H1 (cell line): Measurements from ENCODE around the gene LHB. TPM values are rescaled to one million over a fixed set of nuclear protein-coding genes. Genes with fewer than 3 reads are reported as not detected.

ENCODE experiments used
- CTCF ChIA-PET: fragments of 300-600 bp; sonication (Branson Sonifier 250); formaldehyde crosslinking; loops from one replicate; lab custom pipeline; 2021; ENCODE audit not compliant: partially characterized antibody; lab: Charles Lee
- POLR2A ChIA-PET: fragments of 300-600 bp; sonication (Branson Sonifier 250); formaldehyde crosslinking; loops from one replicate; lab custom pipeline; 2021; ENCODE audit warnings: inconsistent platforms; ENCODE audit not compliant: partially characterized antibody; lab: Charles Lee
- DNase-seq, 2 experiments: peaks; one replicate each; pipeline versions ENCODE4 v3.0.0 to v3.0.0-alpha.2; 2010 to 2022; ENCODE audit warnings: low spot score in 2 of 2, low read depth in 1 of 2, mixed read lengths in 1 of 2
- FAIRE-seq: peaks from 2 replicates; lab custom pipeline; 2011; peaks lifted over from hg19 to GRCh38; lab: Jason Lieb, UNC
- H2AFZ ChIP-seq: 2 replicates; pipeline ENCODE4 v1.8.1; 2012; ENCODE audit warnings: low read length, inconsistent platforms
- H2AK5ac ChIP-seq: 2 replicates; pipeline ENCODE4 v1.6.1; 2013; ENCODE audit warnings: low read depth, low read length
- H2BK120ac ChIP-seq: replicated peaks from 2 replicates; pipeline ENCODE3; 2013; ENCODE audit warnings: low read depth, low read length, inconsistent platforms
- H2BK12ac ChIP-seq: 2 replicates; pipeline ENCODE4 v1.6.1; 2013; ENCODE audit warnings: low read depth, low read length
- H2BK15ac ChIP-seq: 2 replicates; pipeline ENCODE4 v1.6.1; 2013; ENCODE audit warnings: low read length
- H2BK20ac ChIP-seq: 2 replicates; pipeline ENCODE4 v1.6.1; 2013; ENCODE audit warnings: low read length
- H2BK5ac ChIP-seq: 2 replicates; pipeline ENCODE4 v1.6.1; 2013; ENCODE audit warnings: low read depth, low read length
- H3K14ac ChIP-seq: 2 replicates; pipeline ENCODE4 v1.6.1; 2013; ENCODE audit warnings: inconsistent platforms; ENCODE audit not compliant: insufficient read length
- H3K18ac ChIP-seq: 2 replicates; pipeline ENCODE4 v1.6.1; 2013; ENCODE audit warnings: low read length; ENCODE audit errors: extremely low read depth
- H3K23ac ChIP-seq: 2 replicates; pipeline ENCODE4 v1.6.1; 2013; ENCODE audit warnings: inconsistent platforms; ENCODE audit not compliant: insufficient read length
- H3K23me2 ChIP-seq: 2 replicates; pipeline ENCODE4 v1.6.1; 2013; ENCODE audit warnings: low read depth, low read length
- H3K27ac ChIP-seq: 2 replicates; pipeline ENCODE4 v1.6.1; 2011; ENCODE audit warnings: low read depth, low read length, inconsistent platforms
- H3K27me3 ChIP-seq, 4 experiments: replicated peaks in 1 of 4; 1 replicate in 1 of 4; 2 replicates in 3 of 4; pipeline versions ENCODE4 v1.6.1 to v1.8.1; 2011 to 2013; ENCODE audit warnings: low read length in 3 of 4, mild to moderate bottlenecking in 3 of 4, inconsistent platforms in 2 of 4, mixed read lengths in 2 of 4, moderate library complexity in 1 of 4; ENCODE audit not compliant: control insufficient read depth in 3 of 4, insufficient read depth in 3 of 4; ENCODE audit errors: extremely low read depth in 1 of 4
- H3K36me3 ChIP-seq, 4 experiments: 2 replicates each; pipeline versions ENCODE4 v1.6.1 to v1.8.1; 2011 to 2013; ENCODE audit warnings: mild to moderate bottlenecking in 4 of 4, low read length in 3 of 4, moderate library complexity in 2 of 4, control low read depth in 1 of 4, inconsistent platforms in 1 of 4; ENCODE audit not compliant: insufficient read depth in 4 of 4, control insufficient read depth in 2 of 4
- H3K4ac ChIP-seq: replicated peaks from 2 replicates; pipeline ENCODE3; 2013; ENCODE audit warnings: low read length, low read depth, mixed read lengths, inconsistent platforms; ENCODE audit not compliant: insufficient read length
- H3K4me1 ChIP-seq, 4 experiments: replicated peaks in 1 of 4; 1 replicate in 1 of 4; 2 replicates in 3 of 4; pipeline versions ENCODE4 v1.6.1 to v1.8.1; 2011 to 2013; ENCODE audit warnings: low read length in 3 of 4, inconsistent platforms in 2 of 4, mixed read lengths in 1 of 4; ENCODE audit not compliant: insufficient read depth in 4 of 4, control insufficient read depth in 3 of 4
- H3K4me2 ChIP-seq, 2 experiments: 2 replicates each; pipeline versions ENCODE4 v1.6.1 to v1.8.1; 2011 to 2013; ENCODE audit warnings: low read depth in 2 of 2, low read length in 2 of 2, control low read depth in 1 of 2, inconsistent platforms in 1 of 2, mild to moderate bottlenecking in 1 of 2; ENCODE audit not compliant: insufficient read depth in 1 of 2
- H3K4me3 ChIP-seq, 4 experiments: fragments of 200-600, 300-600 bp in 1 of 4; sonication (generic), shearing (Covaris generic), sonication (Bioruptor Twin) in 1 of 4; 2 replicates each; pipeline versions ENCODE4 v1.5.1 to v1.8.1; 2011 to 2016; ENCODE audit warnings: low read length in 4 of 4, low read depth in 3 of 4, control low read depth in 2 of 4, inconsistent platforms in 2 of 4, mild to moderate bottlenecking in 2 of 4, mixed read lengths in 1 of 4, moderate library complexity in 1 of 4; ENCODE audit not compliant: insufficient read depth in 2 of 4; ENCODE audit errors: extremely low read depth in 1 of 4
- H3K56ac ChIP-seq: replicated peaks from 2 replicates; pipeline ENCODE3; 2013; ENCODE audit warnings: low read depth, mild to moderate bottlenecking, mixed read lengths, low read length, inconsistent platforms; ENCODE audit not compliant: insufficient read length
- H3K79me1 ChIP-seq: 2 replicates; pipeline ENCODE4 v1.6.1; 2013; ENCODE audit warnings: low read depth, low read length, control low read depth
- H3K79me2 ChIP-seq, 2 experiments: 2 replicates each; pipeline versions ENCODE4 v1.6.1 to v1.8.1; 2012 to 2013; ENCODE audit warnings: low read length in 2 of 2, mild to moderate bottlenecking in 2 of 2, inconsistent platforms in 1 of 2; ENCODE audit not compliant: insufficient read depth in 2 of 2, control insufficient read depth in 1 of 2
- H3K9ac ChIP-seq, 4 experiments: replicated peaks in 1 of 4; 1 replicate in 1 of 4; 2 replicates in 3 of 4; pipeline versions ENCODE4 v1.6.1 to v1.8.1; 2011 to 2013; ENCODE audit warnings: low read depth in 3 of 4, low read length in 3 of 4, control low read depth in 2 of 4, mild to moderate bottlenecking in 2 of 4, moderate library complexity in 2 of 4, inconsistent platforms in 1 of 4; ENCODE audit errors: extremely low read depth in 1 of 4
- H3K9me3 ChIP-seq, 2 experiments: 2 replicates each; pipeline versions ENCODE4 v1.6.1 to v1.8.1; 2012 to 2013; ENCODE audit warnings: mild to moderate bottlenecking in 2 of 2, moderate library complexity in 2 of 2, control low read depth in 1 of 2, inconsistent platforms in 1 of 2, low read depth in 1 of 2, low read length in 1 of 2, mixed read lengths in 1 of 2; ENCODE audit not compliant: insufficient read depth in 2 of 2
- H4K20me1 ChIP-seq, 2 experiments: replicated peaks in 1 of 2; 2 replicates each; pipeline versions ENCODE3 to v1.8.1; 2011 to 2013; ENCODE audit warnings: inconsistent platforms in 2 of 2, low read length in 2 of 2, mild to moderate bottlenecking in 1 of 2; ENCODE audit not compliant: insufficient read depth in 2 of 2, control insufficient read depth in 1 of 2
- H4K5ac ChIP-seq: 2 replicates; pipeline ENCODE4 v1.6.1; 2013; ENCODE audit warnings: low read length, low read depth, mixed read lengths, inconsistent platforms; ENCODE audit not compliant: insufficient read length
- H4K8ac ChIP-seq: 2 replicates; pipeline ENCODE4 v1.8.0; 2013; ENCODE audit warnings: mild to moderate bottlenecking, moderate library complexity, low read length, inconsistent platforms; ENCODE audit not compliant: insufficient read depth; ENCODE audit errors: extremely low read depth
- H4K91ac ChIP-seq: replicated peaks from 2 replicates; pipeline ENCODE3; 2013; ENCODE audit warnings: low read length, mixed read lengths, inconsistent platforms; ENCODE audit not compliant: insufficient read length
- BCL11A ChIP-seq, 2 experiments: IDR thresholded peaks; one replicate each; pipeline ENCODE4 v1.6.1; 2011; ENCODE audit warnings: low read depth in 2 of 2, low read length in 2 of 2, mild to moderate bottlenecking in 2 of 2
- CBX8 ChIP-seq: fragments of 300-800, 300-1000 bp; sonication (generic); IDR thresholded peaks from 2 replicates; pipeline ENCODE4 v1.7.1; 2016; ENCODE audit warnings: low read depth, low read length, borderline replicate concordance
- CHD1 ChIP-seq: IDR thresholded peaks from 2 replicates; pipeline ENCODE4 v1.6.1; 2012; ENCODE audit warnings: low read depth, low read length, improper control_type of control experiment
- E2F6 ChIP-seq: IDR thresholded peaks from 2 replicates; pipeline ENCODE4 v1.6.1; 2012; ENCODE audit warnings: inconsistent platforms
- EGR1 ChIP-seq: IDR thresholded peaks from 2 replicates; pipeline ENCODE4 v1.6.1; 2011; ENCODE audit warnings: low read depth, low read length, borderline replicate concordance
- EZH2 ChIP-seq: fragments of 200-600 bp; sonication (generic); IDR thresholded peaks from 2 replicates; pipeline ENCODE4 v1.7.1; 2012; ENCODE audit warnings: low read depth, mild to moderate bottlenecking, moderate library complexity, low read length, inconsistent platforms; ENCODE audit not compliant: severe bottlenecking
- JUND ChIP-seq: IDR thresholded peaks from 2 replicates; pipeline ENCODE4 v1.6.1; 2011; ENCODE audit warnings: mild to moderate bottlenecking, improper control_type of control experiment, low read length
- MAFK ChIP-seq: IDR thresholded peaks from 2 replicates; pipeline ENCODE4 v1.6.1; 2012; ENCODE audit warnings: low read depth, mild to moderate bottlenecking, improper control_type of control experiment, low read length
- ZNF274 ChIP-seq: IDR thresholded peaks from 2 replicates; pipeline ENCODE4 v1.7.0; 2012; ENCODE audit warnings: low read length, borderline replicate concordance; ENCODE audit errors: extremely low read depth
- WGBS, 2 experiments: shearing (Covaris generic) in 1 of 2; methylation state at CpG; one replicate each; pipeline versions ENCODE4 v1.1.6 to v1.1.7; 2013 to 2015; ENCODE audit warnings: low lambda C conversion rate in 2 of 2, mixed read lengths in 2 of 2, inconsistent platforms in 1 of 2, low coverage in 1 of 2, missing lambda C conversion rate in 1 of 2; ENCODE audit not compliant: insufficient replicate concordance in 2 of 2, insufficient coverage in 1 of 2, insufficient read length in 1 of 2; ENCODE audit errors: extremely low coverage in 1 of 2, missing lambda C conversion rate in 1 of 2; 5-methylcytosine and 5-hydroxymethylcytosine counted together
- polyA plus RNA-seq, 7 experiments: library from polyadenylated mRNA; depleted of rRNA in 3 of 7; stranded (reverse) in 5 of 7; unstranded in 2 of 7; fragments of >200 nt in 5 of 7; fragments of 200-250 nt in 2 of 7; gene quantifications; 1 replicate in 5 of 7; 2 replicates in 1 of 7; 4 replicates in 1 of 7; pipeline versions ENCODE4 v1.2.1 to v1.2.3, GENCODE V29; 2011 to 2013; ENCODE audit warnings: missing spikeins in 2 of 7, mixed read lengths in 2 of 7
- total RNA-seq: library from RNA; stranded (reverse); fragmentation: NEBNext Ultra II Directional; extraction: Animal tissue kit (Norgen Biotek cat#: 25700); gene quantifications from 2 replicates; pipeline ENCODE4 v1.2.1, GENCODE V29; 2021

Gene LHB
- total and polyA plus RNA-seq, 2 of the 8 experiments (the other 6 are each of a cell fraction or from before 2014, with no cell fraction given), result 0.53 TPM; not detected in 1

GRCh38 chr19:48977061-48977460, 39.8 kb downstream of the LHB start:
- DNase-seq (no peak), FAIRE-seq (no peak)
- Histone ChIP-seq H3K4me3 (no peak overlapping the region), H4K91ac (no peak overlapping the region), H2BK20ac (no peak overlapping the region), H2BK120ac (no peak overlapping the region), H3K4me2 (no peak overlapping the region), H3K9ac (no peak overlapping the region), H2BK12ac (no peak overlapping the region), H4K5ac (no peak overlapping the region), H3K27ac (no peak overlapping the region), H3K79me1 (no peaks in the 10 kb centered on the region), H3K4me1 (no peaks in the 10 kb centered on the region), H3K56ac (no peak overlapping the region), H3K23me2 (no peaks in the 10 kb centered on the region), H3K18ac (no peak overlapping the region), H2AFZ (no peak overlapping the region), H4K20me1 (peaks cover 0 to 3% of the 10 kb centered on the region in 2 experiments), H2BK15ac (no peak overlapping the region), H2BK5ac (no peak overlapping the region), H2AK5ac (no peak overlapping the region), H3K23ac (no peak overlapping the region), H3K36me3 (peaks cover 2 to 30% (median 7%) of the 10 kb centered on the region in 4 experiments; a peak in 6 of 8 replicates), H3K9me3 (no peaks in the 10 kb centered on the region), H3K79me2 (no peaks in the 10 kb centered on the region), H3K4ac (no peak overlapping the region), H4K8ac (no peak overlapping the region), H3K14ac (no peak overlapping the region), H3K27me3 (no peaks in the 10 kb centered on the region)
- ChIA-PET POLR2A (interaction anchor here (0.8 to 5.7 kb wide), 6 partner anchors 11 to 111 kb away, joined by 3 to 56 read pairs (median 4); partner anchors contain the start of genes FTL, GYS1, PPP1R15A and RUVBL2), CTCF (interaction anchor here (0.6 to 3.7 kb wide), 12 partner anchors 10 to 190 kb away, joined by 3 to 19 read pairs (median 4); partner anchors contain the start of genes DHDH, GYS1 and RUVBL2)
- 94% methylated on average over 2 of the region's 2 CpGs; no CpG with 5 or more reads in 1 of the 2 experiments for WGBS, 2 experiments
- TF ChIP-seq E2F6, result no peak
- TF ChIP-seq JUND, result no peak
- no peak for TF ChIP-seq BCL11A (IDR thresholded peaks at IDR 0.05; ENCODE audit: low read depth in 2 of 2, low read length in 2 of 2)
- TF ChIP-seq EGR1, result no peak
- no peak for TF ChIP-seq CHD1
- TF ChIP-seq ZNF274, result no peak
- TF ChIP-seq CBX8, result no peak
- TF ChIP-seq MAFK, result no peak
- no peak for TF ChIP-seq EZH2
